Measurements from ENCODE around the gene C15orf39. TPM values are rescaled to one million over a fixed set of nuclear protein-coding genes. Genes with fewer than 3 reads are reported as not detected.

C15orf39 gene
- total RNA-seq, 1 experiment from 2014 or later = 45.6 TPM

GRCh38 chr15:75227663-75228280 lies 26.1 kb downstream of the C15orf39 start:
- no peak overlapping the region for H3K4me2 ChIP-seq (ENCODE audit: insufficient read depth, insufficient read length, low read length)
- DNase-seq = no peak
- no peaks in the 10 kb centered on the region for H3K9me3 ChIP-seq (ENCODE audit: control insufficient read depth, low read depth, low read length)
- no CpG with 5 or more reads among the region's 13 CpGs for WGBS (ENCODE audit: extremely low coverage, insufficient read length, low lambda C conversion rate)
- no peak overlapping the region for H3K14ac ChIP-seq (ENCODE audit: insufficient read depth, low read length)
- H3K9me3 Mint-ChIP-seq = no peaks in the 10 kb centered on the region
- H3K23ac ChIP-seq (ENCODE audit: insufficient read length, low read depth, low read length) = no peak overlapping the region
- no peak overlapping the region for H4K91ac ChIP-seq (ENCODE audit: insufficient read length, low read depth, low read length)
- H3K79me2 ChIP-seq (ENCODE audit: insufficient read depth, low read length) = no peaks in the 10 kb centered on the region
- H3K79me1 ChIP-seq (ENCODE audit: insufficient read depth, low read depth, low read length, poor library complexity, severe bottlenecking) = no peaks in the 10 kb centered on the region
- H3K56ac ChIP-seq (ENCODE audit: insufficient read length, low read depth, low read length) = no peak overlapping the region
- H3K4me1 Mint-ChIP-seq = peaks cover 9 to 10% of the 10 kb centered on the region in 2 experiments
- no peak overlapping the region for H3K27ac Mint-ChIP-seq
- H3K27me3 ChIP-seq (ENCODE audit: insufficient read depth, low read length) = no peaks in the 10 kb centered on the region; the same call in 1 of the 2 replicates
- no peak overlapping the region for H2BK5ac ChIP-seq (ENCODE audit: insufficient read length, low read length)
- no peak overlapping the region for H2BK12ac ChIP-seq (ENCODE audit: insufficient read length, low read depth, low read length)
- H4K5ac ChIP-seq (ENCODE audit: insufficient read length, low read depth, low read length) = no peak overlapping the region
- no peak overlapping the region for H3K27ac ChIP-seq (ENCODE audit: insufficient read length, low read depth, low read length)
- no peak overlapping the region for H2BK120ac ChIP-seq (ENCODE audit: low read depth, low read length, poor library complexity, severe bottlenecking)
- no peaks in the 10 kb centered on the region for H3K23me2 ChIP-seq (ENCODE audit: insufficient read length, low read depth, low read length, poor library complexity, severe bottlenecking)
- H2BK15ac ChIP-seq (ENCODE audit: low read depth, low read length) = no peak overlapping the region; the same call in 1 of the 2 replicates
- H3K4me3 Mint-ChIP-seq = no peak overlapping the region; a peak in 1 of 5 replicates
- H2BK20ac ChIP-seq (ENCODE audit: low read depth, low read length, poor library complexity, severe bottlenecking) = no peak overlapping the region
- TF ChIP-seq CTCF (conservative IDR thresholded peaks at IDR 0.05) = no peak
- H4K8ac ChIP-seq (replicated peaks; ENCODE audit: insufficient read length, low read depth, low read length) = no peak overlapping the region
- no peak overlapping the region for H2AFZ ChIP-seq (ENCODE audit: low read length)
- no peak overlapping the region for H3T11ph ChIP-seq (ENCODE audit: low read length)
- peaks cover 0 to 2% (median 0%) of the 10 kb centered on the region in 3 experiments; a peak in 2 of 7 replicates for H3K36me3 Mint-ChIP-seq (ENCODE audit: insufficient read depth in 1 of 3, low read depth in 3 of 3)
- H3K18ac ChIP-seq (ENCODE audit: insufficient read length, low read depth, low read length) = no peak overlapping the region
- no peak overlapping the region for H3K4ac ChIP-seq (ENCODE audit: low read depth, low read length)
- no peaks in the 10 kb centered on the region for H4K20me1 ChIP-seq (ENCODE audit: control insufficient read depth, insufficient read depth, insufficient read length)
- no peak overlapping the region for H2AK5ac ChIP-seq (ENCODE audit: insufficient read length, low read length)
- H3K9ac ChIP-seq (ENCODE audit: extremely low read depth, insufficient read length, low read length) = no peak overlapping the region
- H3K27me3 Mint-ChIP-seq (ENCODE audit: low read depth) = peaks cover 52% of the 10 kb centered on the region
- H3K4me1 ChIP-seq (ENCODE audit: insufficient read depth, low read length) = no peaks in the 10 kb centered on the region; the same call in 1 of the 2 replicates
